ENCODE data around the gene BASP1.

BASP1 gene

GRCh38 chr5:17240487-17240886 is 23.1 kb downstream of the BASP1 start:
- Histone ChIP-seq H3K27ac (ENCODE audit: extremely low read depth, low read depth, low read length) (no peak overlapping the region), H3K4me1 (ENCODE audit: control insufficient read depth, insufficient read depth, low read length) (peaks cover 12% of the 10 kb centered on the region), H3K36me3 (ENCODE audit: control insufficient read depth in 2 of 2, insufficient read depth in 1 of 2, low read length in 2 of 2) (peaks cover 2 to 30% of the 10 kb centered on the region in 2 experiments), H3K9me3 (ENCODE audit: control insufficient read depth, insufficient read depth, low read depth, low read length) (no peaks in the 10 kb centered on the region; the same call in 1 of the 2 replicates), H3K4me3 (ENCODE audit: low read depth, low read length) (no peak overlapping the region)
- ChIA-PET POLR2A (no interaction called here), CTCF (interaction anchor here (0.7 to 1.5 kb wide), 5 partner anchors 8 to 51 kb away, joined by 3 to 5 read pairs (median 4); no protein-coding TSS in a partner anchor)
- TF ChIP-seq PBX3 (CRISPR knock-in tag; IDR thresholded peaks at IDR 0.05) (no peak), ZNF518A (tag by site-specific recombination; conservative IDR thresholded peaks at IDR 0.05; ENCODE audit: low read depth) (no peak), ZNF76 (tag by site-specific recombination; IDR thresholded peaks at IDR 0.05; ENCODE audit: borderline replicate concordance, low read depth) (no peak), ZNF354C (tag by site-specific recombination; IDR thresholded peaks at IDR 0.05; ENCODE audit: borderline replicate concordance, low read depth) (no peak), ZNF341 (tag by site-specific recombination; IDR thresholded peaks at IDR 0.05; ENCODE audit: low read depth) (no peak), GFI1B (tag by site-specific recombination; IDR thresholded peaks at IDR 0.05) (no peak), ZBTB44 (tag by site-specific recombination; IDR thresholded peaks at IDR 0.05) (no peak), SP7 (tag by site-specific recombination; IDR thresholded peaks at IDR 0.05) (no peak)
- TF ChIP-seq, protein P1, sequence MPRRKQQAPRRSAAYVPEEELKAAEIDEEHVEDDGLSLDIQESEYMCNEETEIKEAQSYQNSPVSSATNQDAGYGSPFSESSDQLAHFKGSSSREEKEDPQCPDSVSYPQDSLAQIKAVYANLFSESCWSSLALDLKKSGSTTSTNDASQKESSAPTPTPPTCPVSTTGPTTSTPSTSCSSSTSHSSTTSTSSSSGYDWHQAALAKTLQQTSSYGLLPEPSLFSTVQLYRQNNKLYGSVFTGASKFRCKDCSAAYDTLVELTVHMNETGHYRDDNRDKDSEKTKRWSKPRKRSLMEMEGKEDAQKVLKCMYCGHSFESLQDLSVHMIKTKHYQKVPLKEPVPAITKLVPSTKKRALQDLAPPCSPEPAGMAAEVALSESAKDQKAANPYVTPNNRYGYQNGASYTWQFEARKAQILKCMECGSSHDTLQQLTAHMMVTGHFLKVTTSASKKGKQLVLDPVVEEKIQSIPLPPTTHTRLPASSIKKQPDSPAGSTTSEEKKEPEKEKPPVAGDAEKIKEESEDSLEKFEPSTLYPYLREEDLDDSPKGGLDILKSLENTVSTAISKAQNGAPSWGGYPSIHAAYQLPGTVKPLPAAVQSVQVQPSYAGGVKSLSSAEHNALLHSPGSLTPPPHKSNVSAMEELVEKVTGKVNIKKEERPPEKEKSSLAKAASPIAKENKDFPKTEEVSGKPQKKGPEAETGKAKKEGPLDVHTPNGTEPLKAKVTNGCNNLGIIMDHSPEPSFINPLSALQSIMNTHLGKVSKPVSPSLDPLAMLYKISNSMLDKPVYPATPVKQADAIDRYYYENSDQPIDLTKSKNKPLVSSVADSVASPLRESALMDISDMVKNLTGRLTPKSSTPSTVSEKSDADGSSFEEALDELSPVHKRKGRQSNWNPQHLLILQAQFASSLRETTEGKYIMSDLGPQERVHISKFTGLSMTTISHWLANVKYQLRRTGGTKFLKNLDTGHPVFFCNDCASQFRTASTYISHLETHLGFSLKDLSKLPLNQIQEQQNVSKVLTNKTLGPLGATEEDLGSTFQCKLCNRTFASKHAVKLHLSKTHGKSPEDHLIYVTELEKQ (tag by site-specific recombination; IDR thresholded peaks at IDR 0.05; ENCODE audit: borderline replicate concordance): no peak

DNA sequence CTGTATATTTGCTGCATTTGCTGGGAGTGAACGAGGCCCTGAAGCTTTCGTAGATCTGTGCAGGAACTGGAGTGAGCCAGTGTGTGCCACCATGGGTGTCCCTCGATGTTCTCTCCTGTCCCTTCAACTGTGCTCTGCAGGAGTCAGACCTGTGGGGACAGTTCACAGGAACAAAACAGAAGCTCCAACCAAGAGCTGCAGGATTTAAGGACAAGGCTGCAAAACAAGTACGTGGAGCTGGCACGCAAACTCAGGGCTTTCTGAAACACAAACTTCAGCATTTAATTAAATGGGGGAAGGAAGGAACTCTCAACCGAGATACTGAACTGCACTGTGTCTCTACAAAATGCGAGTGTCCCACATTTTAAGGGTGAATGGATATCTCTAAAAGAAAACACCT is 24.2 kb downstream of the BASP1 start:
- Histone ChIP-seq H3K27ac (ENCODE audit: extremely low read depth, low read depth, low read length) (no peak overlapping the region), H3K9me3 (ENCODE audit: control insufficient read depth, insufficient read depth, low read depth, low read length) (no peaks in the 10 kb centered on the region), H3K4me1 (ENCODE audit: control insufficient read depth, insufficient read depth, low read length) (peaks cover 12% of the 10 kb centered on the region), H3K36me3 (ENCODE audit: control insufficient read depth in 2 of 2, insufficient read depth in 1 of 2, low read length in 2 of 2) (peaks cover 2 to 38% of the 10 kb centered on the region in 2 experiments), H3K4me3 (ENCODE audit: low read depth, low read length) (no peak overlapping the region)
- ChIA-PET CTCF (interaction anchor here (0.9 to 1.2 kb wide), 2 partner anchors 9 to 26 kb away, joined by 3 to 4 read pairs; no protein-coding TSS in a partner anchor), POLR2A (interaction anchor here (0.7 kb wide), 1 partner anchor 24 kb away, joined by 8 read pairs; no protein-coding TSS in a partner anchor)
- TF ChIP-seq KLF10 (tag by site-specific recombination; IDR thresholded peaks at IDR 0.05) (no peak), ZNF670 (tag by site-specific recombination; IDR thresholded peaks at IDR 0.05; ENCODE audit: low read depth) (no peak), ZNF561 (tag by site-specific recombination; IDR thresholded peaks at IDR 0.05; ENCODE audit: borderline replicate concordance) (no peak), ZFP3 (tag by site-specific recombination; IDR thresholded peaks at IDR 0.05; ENCODE audit: low read depth) (no peak), ZNF302 (tag by site-specific recombination; IDR thresholded peaks at IDR 0.05; ENCODE audit: low read depth) (no peak), ZNF248 (tag by site-specific recombination; IDR thresholded peaks at IDR 0.05) (no peak), ZNF155 (tag by site-specific recombination; IDR thresholded peaks at IDR 0.05) (no peak), ZNF449 (tag by site-specific recombination; IDR thresholded peaks at IDR 0.05) (no peak), ZNF274 (IDR thresholded peaks at IDR 0.05; ENCODE audit: low read length) (no peak), ZNF274 (tag by site-specific recombination; IDR thresholded peaks at IDR 0.05; ENCODE audit: borderline replicate concordance) (no peak), KLF1 (tag by site-specific recombination; IDR thresholded peaks at IDR 0.05) (no peak)
- TF ChIP-seq, protein P2, sequence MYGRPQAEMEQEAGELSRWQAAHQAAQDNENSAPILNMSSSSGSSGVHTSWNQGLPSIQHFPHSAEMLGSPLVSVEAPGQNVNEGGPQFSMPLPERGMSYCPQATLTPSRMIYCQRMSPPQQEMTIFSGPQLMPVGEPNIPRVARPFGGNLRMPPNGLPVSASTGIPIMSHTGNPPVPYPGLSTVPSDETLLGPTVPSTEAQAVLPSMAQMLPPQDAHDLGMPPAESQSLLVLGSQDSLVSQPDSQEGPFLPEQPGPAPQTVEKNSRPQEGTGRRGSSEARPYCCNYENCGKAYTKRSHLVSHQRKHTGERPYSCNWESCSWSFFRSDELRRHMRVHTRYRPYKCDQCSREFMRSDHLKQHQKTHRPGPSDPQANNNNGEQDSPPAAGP (tag by site-specific recombination; IDR thresholded peaks at IDR 0.05): no peak

All from HEK293 (cell line).